Mucosa of descending colon (tissue), 3 donors: ENCODE results near the gene SPTBN1. TPM values are rescaled to one million over a fixed set of nuclear protein-coding genes. Genes with fewer than 3 reads are reported as not detected.

Source experiments
- ATAC-seq: fragments of 200-7000 bp; cut with Tn5 transposase; one replicate; pipeline ENCODE4 v1.9.1; 2020; ENCODE audit warnings: mild to moderate bottlenecking, moderate library complexity
- DNase-seq, 3 donors: peaks; one replicate each; pipeline ENCODE4 v3.0.0-alpha.2; 2020
- H3K36me3 ChIP-seq: fragments of 200-600 bp; one replicate; pipeline ENCODE4 v1.8.0; 2021; ENCODE audit warnings: low read depth, mild to moderate bottlenecking
- H3K4me1 ChIP-seq: fragments of 200-600 bp; one replicate; pipeline ENCODE4 v1.8.0; 2021; ENCODE audit warnings: low read depth, mild to moderate bottlenecking
- H3K4me3 ChIP-seq: fragments of 200-600 bp; one replicate; pipeline ENCODE4 v1.8.0; 2021; ENCODE audit warnings: mild to moderate bottlenecking
- H3K9me3 ChIP-seq: fragments of 200-600 bp; one replicate; pipeline ENCODE4 v1.8.0; 2021; ENCODE audit warnings: mild to moderate bottlenecking
- intact Hi-C, 2 donors: fragments of 100-400 bp; cut with DNase I in 1 of 2; cut with micrococcal nuclease in 1 of 2; formaldehyde crosslinking; loops; one replicate each; pipeline versions ENCODE4 v1.11.0 to v1.11.1; 2022; cut with DNase I, micrococcal nuclease
- total RNA-seq, 3 donors: library from RNA; stranded (reverse); fragmentation: NEBNext Ultra II Directional in 2 of 3; extraction: Animal tissue kit (Norgen Biotek cat#: 25700) in 2 of 3; gene quantifications; one replicate each; pipeline versions ENCODE4 v1.2.1 to v1.2.4, GENCODE V29; 2021 to 2023
- TF ChIP-seq, protein P1 (sequence below): fragments of 200-600 bp; IDR thresholded peaks from one replicate; pipeline ENCODE4 v1.8.0; 2022; ENCODE audit warnings: antibody characterized with exemption, mild to moderate bottlenecking
- donor health status: DM: no; HTN: no; CAD: no; lungs with moderate emphysema.
- donor health status: DM: no; HTN: no; CAD: no.
- donor health status: DM: no; HTN: yes; CAD: no.

Gene SPTBN1
- total RNA-seq, 3 donors from 2014 or later: 237 to 396 (median 392) TPM

GRCh38 chr2:54464341-54464740, 8.2 kb downstream of the SPTBN1 start:
- TF ChIP-seq, protein P1, sequence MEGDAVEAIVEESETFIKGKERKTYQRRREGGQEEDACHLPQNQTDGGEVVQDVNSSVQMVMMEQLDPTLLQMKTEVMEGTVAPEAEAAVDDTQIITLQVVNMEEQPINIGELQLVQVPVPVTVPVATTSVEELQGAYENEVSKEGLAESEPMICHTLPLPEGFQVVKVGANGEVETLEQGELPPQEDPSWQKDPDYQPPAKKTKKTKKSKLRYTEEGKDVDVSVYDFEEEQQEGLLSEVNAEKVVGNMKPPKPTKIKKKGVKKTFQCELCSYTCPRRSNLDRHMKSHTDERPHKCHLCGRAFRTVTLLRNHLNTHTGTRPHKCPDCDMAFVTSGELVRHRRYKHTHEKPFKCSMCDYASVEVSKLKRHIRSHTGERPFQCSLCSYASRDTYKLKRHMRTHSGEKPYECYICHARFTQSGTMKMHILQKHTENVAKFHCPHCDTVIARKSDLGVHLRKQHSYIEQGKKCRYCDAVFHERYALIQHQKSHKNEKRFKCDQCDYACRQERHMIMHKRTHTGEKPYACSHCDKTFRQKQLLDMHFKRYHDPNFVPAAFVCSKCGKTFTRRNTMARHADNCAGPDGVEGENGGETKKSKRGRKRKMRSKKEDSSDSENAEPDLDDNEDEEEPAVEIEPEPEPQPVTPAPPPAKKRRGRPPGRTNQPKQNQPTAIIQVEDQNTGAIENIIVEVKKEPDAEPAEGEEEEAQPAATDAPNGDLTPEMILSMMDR: no peak
- no peaks in the 10 kb centered on the region for H3K9me3 ChIP-seq
- H3K4me3 ChIP-seq: no peak overlapping the region
- H3K4me1 ChIP-seq: no peaks in the 10 kb centered on the region
- H3K36me3 ChIP-seq: no peaks in the 10 kb centered on the region
- intact Hi-C loops: no loop called here
- DNase-seq: no peak
- no peak for ATAC-seq

DNA sequence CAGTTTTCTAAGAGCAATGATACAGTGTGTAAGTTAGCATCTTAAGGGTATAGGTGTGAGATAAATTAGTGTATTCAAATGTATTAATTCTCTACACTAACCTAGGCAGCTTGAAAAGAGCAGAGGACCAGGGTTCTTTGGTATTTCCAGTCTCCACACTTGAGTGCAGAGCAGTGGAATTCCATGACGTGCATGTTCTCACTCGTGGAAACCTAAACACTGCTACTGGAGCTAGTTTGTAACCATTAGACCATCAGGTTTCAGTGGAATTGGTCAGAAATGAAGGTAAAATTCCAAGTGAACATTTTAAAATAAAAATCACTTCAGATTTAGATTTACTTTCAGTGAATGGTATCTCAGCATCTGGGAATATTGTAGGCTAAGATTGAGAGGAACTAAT, 9.0 kb downstream of the SPTBN1 start:
- no peaks in the 10 kb centered on the region for H3K36me3 ChIP-seq

GRCh38 chr2:54466870-54467269, 10.7 kb downstream of the SPTBN1 start:
- Histone ChIP-seq H3K36me3 (no peaks in the 10 kb centered on the region), H3K4me3 (no peak overlapping the region), H3K4me1 (no peaks in the 10 kb centered on the region), H3K9me3 (no peaks in the 10 kb centered on the region)
- intact Hi-C loops: no loop called here
- DNase-seq (no peak), ATAC-seq (no peak)
- TF ChIP-seq, protein P1: no peak

More for the DNA sequence above, 9.0 kb downstream of the SPTBN1 start:
- no peaks in the 10 kb centered on the region for H3K9me3 ChIP-seq
- intact Hi-C loops: no loop called here
- H3K4me1 ChIP-seq: no peaks in the 10 kb centered on the region
- DNase-seq: no peak
- ATAC-seq: no peak
- TF ChIP-seq, protein P1: no peak
- no peak overlapping the region for H3K4me3 ChIP-seq

GRCh38 chr2:54468673-54469072, 12.5 kb downstream of the SPTBN1 start:
- TF ChIP-seq, protein P1: no peak
- Histone ChIP-seq H3K9me3 (no peaks in the 10 kb centered on the region), H3K4me3 (no peak overlapping the region), H3K36me3 (no peaks in the 10 kb centered on the region), H3K4me1 (no peaks in the 10 kb centered on the region)
- ATAC-seq: no peak
- intact Hi-C loops: no loop called here
- no peak for DNase-seq

DNA sequence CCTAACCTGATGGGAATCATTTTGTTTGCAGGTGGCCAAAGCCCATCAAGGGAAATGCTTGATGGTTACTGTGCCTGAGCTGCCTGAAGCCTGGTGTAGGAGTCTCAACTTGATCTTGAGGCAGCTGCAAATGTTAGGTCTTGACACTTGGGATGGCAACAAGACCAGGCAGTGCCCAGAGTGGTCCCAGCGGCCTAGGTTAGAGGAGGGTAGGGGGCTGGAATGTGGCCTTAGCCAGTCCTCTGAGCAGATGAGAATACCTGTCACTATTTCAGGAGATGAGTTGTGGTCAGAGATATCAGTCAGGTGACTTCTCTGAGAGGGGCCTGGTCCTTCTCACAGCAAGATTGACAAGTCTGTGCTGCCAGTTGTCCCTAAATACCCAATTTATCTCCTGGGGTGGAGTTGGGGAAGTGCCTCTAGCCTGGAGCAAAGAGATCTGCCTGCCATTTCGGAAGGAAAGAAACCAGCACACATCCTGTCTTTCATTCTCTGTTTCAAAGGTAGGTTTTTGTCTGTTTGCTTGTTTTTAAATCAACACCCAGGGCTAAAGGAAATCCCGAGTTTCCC, 13.4 kb downstream of the SPTBN1 start:
- DNase-seq (no peak), ATAC-seq (no peak)
- H3K4me3 ChIP-seq: no peak overlapping the region
- TF ChIP-seq, protein P1: no peak
- no peaks in the 10 kb centered on the region for H3K36me3 ChIP-seq
- H3K4me1 ChIP-seq: no peaks in the 10 kb centered on the region
- intact Hi-C loops: no loop called here
- no peaks in the 10 kb centered on the region for H3K9me3 ChIP-seq
